ENCODE data around the gene CNPPD1.

CNPPD1 gene

GRCh38 chr2:219122202-219122980 is 54.3 kb downstream of the CNPPD1 start:
- no peak for DNase-seq (ENCODE audit: low read depth)
